ENCODE data around the gene ADPRHL1.

Gene ADPRHL1

GRCh38 chr13:113427562-113428468, 25.5 kb downstream of the ADPRHL1 start:
- H3K4me1 ChIP-seq (ENCODE audit: control insufficient read depth, insufficient read depth, low read length), result peaks cover 5% of the 10 kb centered on the region
- no peaks in the 10 kb centered on the region for H3K27me3 ChIP-seq (ENCODE audit: control insufficient read depth, insufficient read depth, low read length)
- no peak overlapping the region for H3K4me3 ChIP-seq (ENCODE audit: low read length)
- no peaks in the 10 kb centered on the region for H3K36me3 ChIP-seq (ENCODE audit: control insufficient read depth, insufficient read depth, low read length)
- H3K9ac ChIP-seq (ENCODE audit: low read length), result no peak overlapping the region
- H3K9me3 ChIP-seq (ENCODE audit: control insufficient read depth, low read length), result no peaks in the 10 kb centered on the region

- Histone ChIP-seq H3K36me3 (ENCODE audit: control insufficient read depth, insufficient read depth, low read length) (no peaks in the 10 kb centered on the region), H3K9ac (ENCODE audit: low read length) (no peak overlapping the region), H3K4me3 (ENCODE audit: low read length) (no peak overlapping the region), H3K27me3 (ENCODE audit: control insufficient read depth, insufficient read depth, low read length) (no peaks in the 10 kb centered on the region), H3K4me1 (ENCODE audit: control insufficient read depth, insufficient read depth, low read length) (peaks cover 7% of the 10 kb centered on the region), H3K9me3 (ENCODE audit: control insufficient read depth, low read length) (no peaks in the 10 kb centered on the region)
Measured at GRCh38 chr13:113426591-113426986, 26.7 kb downstream of the ADPRHL1 start.

- H3K4me3 ChIP-seq (ENCODE audit: low read length), result no peak overlapping the region
- H3K36me3 ChIP-seq (ENCODE audit: control insufficient read depth, insufficient read depth, low read length), result no peaks in the 10 kb centered on the region
- H3K9ac ChIP-seq (ENCODE audit: low read length), result no peak overlapping the region
- H3K9me3 ChIP-seq (ENCODE audit: control insufficient read depth, low read length), result no peaks in the 10 kb centered on the region
- H3K27me3 ChIP-seq (ENCODE audit: control insufficient read depth, insufficient read depth, low read length), result no peaks in the 10 kb centered on the region
- peaks cover 9% of the 10 kb centered on the region for H3K4me1 ChIP-seq (ENCODE audit: control insufficient read depth, insufficient read depth, low read length)
Measured at GRCh38 chr13:113425941-113426590, 27.2 kb downstream of the ADPRHL1 start.

- Histone ChIP-seq H3K36me3 (ENCODE audit: control insufficient read depth, insufficient read depth, low read length) (no peaks in the 10 kb centered on the region), H3K9ac (ENCODE audit: low read length) (no peak overlapping the region), H3K4me1 (ENCODE audit: control insufficient read depth, insufficient read depth, low read length) (peaks cover 14% of the 10 kb centered on the region), H3K9me3 (ENCODE audit: control insufficient read depth, low read length) (no peaks in the 10 kb centered on the region), H3K27me3 (ENCODE audit: control insufficient read depth, insufficient read depth, low read length) (no peaks in the 10 kb centered on the region), H3K4me3 (ENCODE audit: low read length) (no peak overlapping the region)
Measured at GRCh38 chr13:113423520-113424163, 29.6 kb downstream of the ADPRHL1 start.

- H3K9me3 ChIP-seq (ENCODE audit: control insufficient read depth, low read length), result no peaks in the 10 kb centered on the region
- peaks cover 14% of the 10 kb centered on the region for H3K4me1 ChIP-seq (ENCODE audit: control insufficient read depth, insufficient read depth, low read length)
- no peaks in the 10 kb centered on the region for H3K36me3 ChIP-seq (ENCODE audit: control insufficient read depth, insufficient read depth, low read length)
- no peak overlapping the region for H3K9ac ChIP-seq (ENCODE audit: low read length)
- no peaks in the 10 kb centered on the region for H3K27me3 ChIP-seq (ENCODE audit: control insufficient read depth, insufficient read depth, low read length)
- no peak overlapping the region for H3K4me3 ChIP-seq (ENCODE audit: low read length)
Measured at GRCh38 chr13:113422807-113423519, 30.3 kb downstream of the ADPRHL1 start.

GRCh38 chr13:113421673-113422270, 31.5 kb downstream of the ADPRHL1 start:
- H3K4me1 ChIP-seq (ENCODE audit: control insufficient read depth, insufficient read depth, low read length), result peaks cover 14% of the 10 kb centered on the region
- no peaks in the 10 kb centered on the region for H3K36me3 ChIP-seq (ENCODE audit: control insufficient read depth, insufficient read depth, low read length)
- no peak overlapping the region for H3K4me3 ChIP-seq (ENCODE audit: low read length)
- no peak overlapping the region for H3K9ac ChIP-seq (ENCODE audit: low read length)
- H3K27me3 ChIP-seq (ENCODE audit: control insufficient read depth, insufficient read depth, low read length), result peaks cover 6% of the 10 kb centered on the region
- no peaks in the 10 kb centered on the region for H3K9me3 ChIP-seq (ENCODE audit: control insufficient read depth, low read length)

- H3K9ac ChIP-seq (ENCODE audit: low read length), result no peak overlapping the region
- H3K9me3 ChIP-seq (ENCODE audit: control insufficient read depth, low read length), result no peaks in the 10 kb centered on the region
- peaks cover 6% of the 10 kb centered on the region for H3K27me3 ChIP-seq (ENCODE audit: control insufficient read depth, insufficient read depth, low read length)
- H3K4me1 ChIP-seq (ENCODE audit: control insufficient read depth, insufficient read depth, low read length), result peaks cover 14% of the 10 kb centered on the region
- no peak overlapping the region for H3K4me3 ChIP-seq (ENCODE audit: low read length)
- H3K36me3 ChIP-seq (ENCODE audit: control insufficient read depth, insufficient read depth, low read length), result no peaks in the 10 kb centered on the region
Measured at GRCh38 chr13:113420833-113421600, 32.3 kb downstream of the ADPRHL1 start.

GRCh38 chr13:113420232-113420631, 33.1 kb downstream of the ADPRHL1 start:
- Histone ChIP-seq H3K27me3 (ENCODE audit: control insufficient read depth, insufficient read depth, low read length) (peaks cover 6% of the 10 kb centered on the region), H3K4me3 (ENCODE audit: low read length) (peak overlapping the region; percentile 1), H3K36me3 (ENCODE audit: control insufficient read depth, insufficient read depth, low read length) (no peaks in the 10 kb centered on the region), H3K4me1 (ENCODE audit: control insufficient read depth, insufficient read depth, low read length) (peaks cover 14% of the 10 kb centered on the region), H3K9ac (ENCODE audit: low read length) (no peak overlapping the region), H3K9me3 (ENCODE audit: control insufficient read depth, low read length) (no peaks in the 10 kb centered on the region)

GRCh38 chr13:113419531-113420193, 33.6 kb downstream of the ADPRHL1 start:
- Histone ChIP-seq H3K4me3 (ENCODE audit: low read length) (no peak overlapping the region), H3K4me1 (ENCODE audit: control insufficient read depth, insufficient read depth, low read length) (peaks cover 14% of the 10 kb centered on the region), H3K27me3 (ENCODE audit: control insufficient read depth, insufficient read depth, low read length) (peaks cover 6% of the 10 kb centered on the region), H3K36me3 (ENCODE audit: control insufficient read depth, insufficient read depth, low read length) (no peaks in the 10 kb centered on the region), H3K9me3 (ENCODE audit: control insufficient read depth, low read length) (no peaks in the 10 kb centered on the region), H3K9ac (ENCODE audit: low read length) (no peak overlapping the region)

- peaks cover 6% of the 10 kb centered on the region for H3K27me3 ChIP-seq (ENCODE audit: control insufficient read depth, insufficient read depth, low read length)
- H3K9ac ChIP-seq (ENCODE audit: low read length), result no peak overlapping the region
- no peaks in the 10 kb centered on the region for H3K36me3 ChIP-seq (ENCODE audit: control insufficient read depth, insufficient read depth, low read length)
- H3K4me3 ChIP-seq (ENCODE audit: low read length), result no peak overlapping the region
- H3K9me3 ChIP-seq (ENCODE audit: control insufficient read depth, low read length), result no peaks in the 10 kb centered on the region
- H3K4me1 ChIP-seq (ENCODE audit: control insufficient read depth, insufficient read depth, low read length), result peaks cover 18% of the 10 kb centered on the region
Measured at GRCh38 chr13:113418722-113419049, 34.6 kb downstream of the ADPRHL1 start.

All from mucosa of stomach (tissue), 1 donor.